ENCODE data around the gene ARHGAP15. TPM values are rescaled to one million over a fixed set of nuclear protein-coding genes. Genes with fewer than 3 reads are reported as not detected.

ARHGAP15 gene
- total RNA-seq, 1 experiment from 2014 or later = not detected

DNA sequence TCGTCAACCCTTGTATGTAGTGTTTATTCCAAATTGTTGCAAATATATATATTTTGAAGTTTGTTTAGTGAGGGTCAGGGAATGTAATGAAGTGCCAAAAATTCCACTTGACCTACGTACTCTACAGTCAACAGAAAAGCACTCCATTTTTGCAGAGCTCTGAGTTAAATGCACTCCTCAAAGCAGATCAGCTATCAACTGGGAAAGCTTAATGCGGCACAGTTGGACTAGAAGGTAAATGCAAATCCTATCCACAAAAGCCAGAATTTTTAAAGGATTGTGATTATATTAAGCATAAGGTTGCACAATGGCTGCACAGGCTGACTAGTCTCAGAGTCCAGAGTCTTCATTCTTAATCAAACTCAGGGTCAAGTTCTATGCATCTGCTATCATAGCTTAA is 577.1 kb downstream of the ARHGAP15 start:
- CTCF ChIA-PET = no interaction called here
- DNase-seq = no peak
- Histone ChIP-seq H3K27ac (no peak overlapping the region), H3K4me3 (no peak overlapping the region), H3F3A (ENCODE audit: insufficient read depth, low read depth) (0 out of 2 replicates have a peak, but pooled peaks cover 4% of the 10 kb centered on the region), H4K20me1 (ENCODE audit: insufficient read depth) (no peaks in the 10 kb centered on the region), H3K79me2 (ENCODE audit: low read depth) (no peaks in the 10 kb centered on the region), H3K9me3 (ENCODE audit: insufficient read depth, low read depth) (peaks cover 6% of the 10 kb centered on the region; the same call in 1 of the 2 replicates), H2AFZ (no peak overlapping the region), H3K4me1 (replicated peaks; ENCODE audit: insufficient read depth) (peaks cover 13% of the 10 kb centered on the region), H3K36me3 (ENCODE audit: low read depth) (no peaks in the 10 kb centered on the region), H3K4me2 (no peak overlapping the region), H3K27me3 (ENCODE audit: insufficient read depth, low read depth) (no peaks in the 10 kb centered on the region), H3K9me2 (ENCODE audit: insufficient read depth) (no peaks in the 10 kb centered on the region)
- no TSS peak for BruUV-seq (replicated peaks)
- POLR2A ChIA-PET (ENCODE audit: unreplicated experiment) = no interaction called here
- intact Hi-C loops (cut with micrococcal nuclease; ENCODE audit: unreplicated experiment) = no loop called here
- TF ChIP-seq, protein P1, sequence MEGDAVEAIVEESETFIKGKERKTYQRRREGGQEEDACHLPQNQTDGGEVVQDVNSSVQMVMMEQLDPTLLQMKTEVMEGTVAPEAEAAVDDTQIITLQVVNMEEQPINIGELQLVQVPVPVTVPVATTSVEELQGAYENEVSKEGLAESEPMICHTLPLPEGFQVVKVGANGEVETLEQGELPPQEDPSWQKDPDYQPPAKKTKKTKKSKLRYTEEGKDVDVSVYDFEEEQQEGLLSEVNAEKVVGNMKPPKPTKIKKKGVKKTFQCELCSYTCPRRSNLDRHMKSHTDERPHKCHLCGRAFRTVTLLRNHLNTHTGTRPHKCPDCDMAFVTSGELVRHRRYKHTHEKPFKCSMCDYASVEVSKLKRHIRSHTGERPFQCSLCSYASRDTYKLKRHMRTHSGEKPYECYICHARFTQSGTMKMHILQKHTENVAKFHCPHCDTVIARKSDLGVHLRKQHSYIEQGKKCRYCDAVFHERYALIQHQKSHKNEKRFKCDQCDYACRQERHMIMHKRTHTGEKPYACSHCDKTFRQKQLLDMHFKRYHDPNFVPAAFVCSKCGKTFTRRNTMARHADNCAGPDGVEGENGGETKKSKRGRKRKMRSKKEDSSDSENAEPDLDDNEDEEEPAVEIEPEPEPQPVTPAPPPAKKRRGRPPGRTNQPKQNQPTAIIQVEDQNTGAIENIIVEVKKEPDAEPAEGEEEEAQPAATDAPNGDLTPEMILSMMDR (conservative IDR thresholded peaks at IDR 0.05) = no peak
- no peak for TF ChIP-seq EZH2 (IDR thresholded peaks at IDR 0.05; ENCODE audit: low read depth)

DNA sequence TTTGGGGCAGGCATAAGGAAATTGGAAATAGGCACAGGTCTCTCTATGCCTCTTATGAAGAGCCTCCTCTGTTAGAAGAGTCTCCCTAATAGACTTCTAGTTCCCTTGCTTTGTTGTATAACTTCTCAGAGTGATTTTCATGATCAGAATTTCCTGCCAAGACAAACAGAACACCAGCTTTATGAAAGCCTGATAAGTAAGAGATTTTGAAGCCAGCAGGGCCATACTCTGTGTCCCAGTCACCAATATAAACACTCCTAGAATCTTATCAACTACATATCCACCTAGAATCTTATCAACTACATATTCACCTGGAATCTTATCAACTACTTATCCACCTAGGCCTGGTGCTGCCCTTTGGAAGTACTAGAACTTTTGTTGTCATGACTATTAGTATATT is 579.5 kb downstream of the ARHGAP15 start:
- intact Hi-C loops (cut with micrococcal nuclease; ENCODE audit: unreplicated experiment) = no loop called here
- Histone ChIP-seq H3K4me3 (no peak overlapping the region), H3K27me3 (ENCODE audit: insufficient read depth, low read depth) (no peaks in the 10 kb centered on the region), H3F3A (ENCODE audit: insufficient read depth, low read depth) (0 out of 2 replicates have a peak, but pooled peaks cover 4% of the 10 kb centered on the region), H3K9me3 (ENCODE audit: insufficient read depth, low read depth) (peaks cover 6% of the 10 kb centered on the region; the same call in 1 of the 2 replicates), H3K4me1 (replicated peaks; ENCODE audit: insufficient read depth) (peaks cover 13% of the 10 kb centered on the region), H3K4me2 (no peak overlapping the region), H3K79me2 (ENCODE audit: low read depth) (no peaks in the 10 kb centered on the region), H2AFZ (no peak overlapping the region), H3K36me3 (ENCODE audit: low read depth) (no peaks in the 10 kb centered on the region), H3K27ac (no peak overlapping the region), H3K9me2 (ENCODE audit: insufficient read depth) (no peaks in the 10 kb centered on the region), H4K20me1 (ENCODE audit: insufficient read depth) (no peaks in the 10 kb centered on the region)
- ChIA-PET POLR2A (ENCODE audit: unreplicated experiment) (no interaction called here), CTCF (no interaction called here)
- no TSS peak for BruUV-seq (replicated peaks)
- no peak for TF ChIP-seq EZH2 (IDR thresholded peaks at IDR 0.05; ENCODE audit: low read depth)
- TF ChIP-seq, protein P1 (conservative IDR thresholded peaks at IDR 0.05) = no peak
- no peak for DNase-seq

DNA sequence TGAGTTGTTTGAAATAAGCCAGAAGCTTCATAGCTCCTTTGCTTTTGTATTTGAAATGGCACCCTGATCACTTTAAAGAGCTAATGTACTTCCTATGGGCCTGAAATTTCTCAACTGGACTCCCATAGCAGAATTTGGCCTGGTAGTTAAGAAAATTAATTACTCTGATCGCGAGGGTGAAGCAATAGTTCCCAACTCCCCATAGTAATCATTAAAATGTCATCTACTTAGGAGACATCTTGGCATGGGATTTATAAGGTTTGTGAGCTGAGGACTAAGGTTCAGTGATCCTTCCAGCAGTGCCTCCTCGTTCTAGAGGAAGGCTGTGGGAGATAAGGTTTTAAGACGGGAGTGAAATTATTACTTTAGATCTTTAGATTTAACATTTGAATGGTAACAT is 581.0 kb downstream of the ARHGAP15 start:
- Histone ChIP-seq H3K4me2 (no peak overlapping the region), H3K9me2 (ENCODE audit: insufficient read depth) (no peaks in the 10 kb centered on the region), H3K4me1 (replicated peaks; ENCODE audit: insufficient read depth) (peaks cover 7% of the 10 kb centered on the region), H3K27ac (no peak overlapping the region), H4K20me1 (ENCODE audit: insufficient read depth) (no peaks in the 10 kb centered on the region), H3K79me2 (ENCODE audit: low read depth) (no peaks in the 10 kb centered on the region), H3K9me3 (ENCODE audit: insufficient read depth, low read depth) (peaks cover 6% of the 10 kb centered on the region; the same call in 1 of the 2 replicates), H3F3A (ENCODE audit: insufficient read depth, low read depth) (0 out of 2 replicates have a peak, but pooled peaks cover 3% of the 10 kb centered on the region), H3K36me3 (ENCODE audit: low read depth) (no peaks in the 10 kb centered on the region), H3K27me3 (ENCODE audit: insufficient read depth, low read depth) (no peaks in the 10 kb centered on the region), H2AFZ (no peak overlapping the region), H3K4me3 (no peak overlapping the region)
- ChIA-PET CTCF (no interaction called here), POLR2A (ENCODE audit: unreplicated experiment) (no interaction called here)
- TF ChIP-seq, protein P1 (conservative IDR thresholded peaks at IDR 0.05) = no peak
- TF ChIP-seq EZH2 (IDR thresholded peaks at IDR 0.05; ENCODE audit: low read depth) = no peak
- BruUV-seq (replicated peaks) = no TSS peak
- intact Hi-C loops (cut with micrococcal nuclease; ENCODE audit: unreplicated experiment) = no loop called here
- no peak for DNase-seq
